GM06990 (cell line): Measurements from ENCODE around the gene MGLL.
A peak's percentile ranks its signal among the peaks of the same experiment; 100 is the strongest.

ENCODE experiments used
- DNase-seq: peaks from one replicate; pipeline ENCODE4 v3.0.0-alpha.2; 2011; ENCODE audit not compliant: insufficient read length; ENCODE audit errors: extremely low read depth
- H3K27me3 ChIP-seq: replicated peaks from 2 replicates; pipeline ENCODE4 v1.6.0; 2011; ENCODE audit warnings: low read length; ENCODE audit not compliant: control insufficient read depth, insufficient read depth
- H3K36me3 ChIP-seq: 2 replicates; pipeline ENCODE4 v1.5.1; 2011; ENCODE audit warnings: low read length; ENCODE audit not compliant: control insufficient read depth, insufficient read depth
- H3K4me3 ChIP-seq: replicated peaks from 2 replicates; pipeline ENCODE4 v1.5.1; 2011; ENCODE audit warnings: low read depth, mild to moderate bottlenecking, control low read depth, low read length
- TF ChIP-seq, protein P1 (sequence below): IDR thresholded peaks from 2 replicates; pipeline ENCODE4 v1.5.1; 2011; ENCODE audit warnings: low read length, control low read depth, mild to moderate bottlenecking, inconsistent platforms; ENCODE audit not compliant: insufficient read depth, poor library complexity, severe bottlenecking

The MGLL gene

DNA sequence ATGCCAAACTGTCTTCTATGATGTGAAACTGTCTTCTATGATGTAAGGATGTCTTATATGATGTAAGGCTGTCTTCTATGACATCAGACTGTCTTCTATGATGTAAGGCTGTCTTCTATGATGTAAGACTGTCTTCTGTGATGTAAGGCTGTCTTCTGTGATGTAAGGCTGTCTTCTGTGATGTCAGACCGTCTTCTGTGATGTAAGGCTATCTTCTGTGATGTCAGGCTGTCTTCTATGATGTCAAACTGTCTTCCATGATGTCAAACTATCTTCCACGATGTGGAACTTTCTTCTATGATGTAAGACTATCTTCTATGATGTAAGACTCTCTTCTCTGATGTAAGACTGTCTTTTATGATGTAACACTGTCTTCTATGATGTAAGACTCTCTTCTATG, 27.9 kb downstream of the MGLL start:
- H3K27me3 ChIP-seq = no peaks in the 10 kb centered on the region
- TF ChIP-seq, protein P1, sequence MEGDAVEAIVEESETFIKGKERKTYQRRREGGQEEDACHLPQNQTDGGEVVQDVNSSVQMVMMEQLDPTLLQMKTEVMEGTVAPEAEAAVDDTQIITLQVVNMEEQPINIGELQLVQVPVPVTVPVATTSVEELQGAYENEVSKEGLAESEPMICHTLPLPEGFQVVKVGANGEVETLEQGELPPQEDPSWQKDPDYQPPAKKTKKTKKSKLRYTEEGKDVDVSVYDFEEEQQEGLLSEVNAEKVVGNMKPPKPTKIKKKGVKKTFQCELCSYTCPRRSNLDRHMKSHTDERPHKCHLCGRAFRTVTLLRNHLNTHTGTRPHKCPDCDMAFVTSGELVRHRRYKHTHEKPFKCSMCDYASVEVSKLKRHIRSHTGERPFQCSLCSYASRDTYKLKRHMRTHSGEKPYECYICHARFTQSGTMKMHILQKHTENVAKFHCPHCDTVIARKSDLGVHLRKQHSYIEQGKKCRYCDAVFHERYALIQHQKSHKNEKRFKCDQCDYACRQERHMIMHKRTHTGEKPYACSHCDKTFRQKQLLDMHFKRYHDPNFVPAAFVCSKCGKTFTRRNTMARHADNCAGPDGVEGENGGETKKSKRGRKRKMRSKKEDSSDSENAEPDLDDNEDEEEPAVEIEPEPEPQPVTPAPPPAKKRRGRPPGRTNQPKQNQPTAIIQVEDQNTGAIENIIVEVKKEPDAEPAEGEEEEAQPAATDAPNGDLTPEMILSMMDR = no peak
- H3K4me3 ChIP-seq = no peak overlapping the region
- no peak for DNase-seq
- peaks cover 12% of the 10 kb centered on the region for H3K36me3 ChIP-seq

DNA sequence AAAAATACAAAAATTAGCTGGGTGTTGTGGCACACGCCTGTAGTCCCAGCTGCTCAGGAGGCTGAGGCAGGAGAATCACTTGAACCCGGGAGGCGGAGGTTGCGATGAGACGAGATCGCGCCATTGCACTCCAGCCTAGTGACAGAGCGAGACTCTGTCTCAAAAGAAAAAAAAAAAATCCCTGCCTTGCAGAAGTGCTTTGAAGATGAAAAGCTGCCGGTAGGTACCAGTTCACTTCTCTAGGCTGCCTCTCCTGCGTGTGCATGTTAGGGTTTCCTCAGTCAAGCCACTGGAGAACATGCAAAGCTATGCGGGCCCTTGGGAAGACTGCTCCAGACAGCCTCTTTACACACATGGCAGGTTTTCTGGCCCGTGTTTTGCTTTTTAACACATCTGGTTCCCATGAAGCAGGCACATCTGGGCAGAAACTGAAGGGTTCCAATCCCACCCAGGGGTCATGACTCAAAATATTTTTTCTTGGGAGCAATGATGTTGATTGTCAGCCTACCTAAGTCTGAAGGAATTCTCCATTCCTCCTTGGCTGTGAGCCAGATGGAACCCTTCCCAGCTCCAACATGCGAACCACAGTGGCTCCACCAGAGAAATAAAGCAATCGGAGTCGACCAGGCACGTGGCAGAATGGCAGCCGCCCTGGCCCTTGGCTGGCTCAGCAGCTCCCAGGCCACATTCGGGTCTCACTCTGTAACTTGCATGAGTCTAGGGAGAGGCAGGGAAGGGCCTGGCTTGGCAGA, 29.6 kb downstream of the MGLL start:
- Histone ChIP-seq H3K36me3 (peaks cover 13% of the 10 kb centered on the region), H3K4me3 (no peak overlapping the region), H3K27me3 (no peaks in the 10 kb centered on the region)
- TF ChIP-seq, protein P1 = no peak
- DNase-seq = no peak

DNA sequence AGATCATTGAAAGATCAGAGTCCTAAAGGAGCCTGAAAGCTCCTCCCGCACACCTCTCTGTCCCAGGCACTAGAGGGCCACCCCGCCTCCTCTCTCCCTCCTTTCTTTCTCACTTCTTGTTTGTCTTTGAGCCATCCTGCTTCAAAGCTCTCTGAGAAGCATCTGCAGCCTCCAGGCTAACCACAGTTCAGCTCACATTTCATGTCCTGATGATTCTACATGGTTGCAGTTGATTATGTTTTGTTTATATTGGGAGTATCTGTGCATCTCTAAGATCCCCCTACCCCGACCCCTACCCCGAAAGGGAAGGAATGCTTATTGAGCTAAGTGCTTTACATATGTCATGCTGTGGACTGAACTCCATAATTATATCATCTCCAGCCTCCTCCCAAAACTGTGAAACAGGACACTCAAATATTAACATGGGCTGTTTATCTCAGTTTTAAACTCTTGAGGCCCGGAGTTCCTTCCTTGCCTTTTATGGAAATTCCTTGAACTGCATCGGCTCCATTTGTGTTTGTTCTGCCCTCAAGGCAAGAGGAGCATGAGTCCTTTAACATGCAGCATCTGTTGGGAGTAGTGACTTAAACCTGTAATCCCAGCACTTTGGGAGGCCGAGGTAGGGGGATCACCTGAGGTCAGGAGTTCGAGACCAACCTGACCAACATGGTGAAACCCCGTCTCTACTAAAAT, 30.9 kb downstream of the MGLL start:
- Histone ChIP-seq H3K36me3 (peaks cover 18% of the 10 kb centered on the region), H3K27me3 (no peaks in the 10 kb centered on the region), H3K4me3 (no peak overlapping the region)
- no peak for DNase-seq
- TF ChIP-seq, protein P1 = peak; percentile 63

DNA sequence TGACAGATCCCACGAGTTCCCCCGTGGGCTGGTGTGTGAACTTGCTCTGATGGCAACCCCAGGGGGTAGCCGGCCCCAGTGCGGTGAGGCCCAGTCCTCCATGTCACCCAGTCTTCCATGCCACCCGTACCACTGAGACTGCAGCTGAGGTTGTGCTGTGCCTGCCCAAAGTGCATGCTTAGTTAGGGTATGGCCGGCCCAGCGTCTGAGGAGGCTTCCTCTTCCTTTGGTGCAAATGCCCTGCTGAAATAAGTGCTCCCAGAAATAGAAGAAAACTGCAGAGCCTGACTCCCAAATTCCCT, 31.5 kb downstream of the MGLL start:
- H3K27me3 ChIP-seq = no peaks in the 10 kb centered on the region
- no peak overlapping the region for H3K4me3 ChIP-seq
- H3K36me3 ChIP-seq = peaks cover 18% of the 10 kb centered on the region

DNA sequence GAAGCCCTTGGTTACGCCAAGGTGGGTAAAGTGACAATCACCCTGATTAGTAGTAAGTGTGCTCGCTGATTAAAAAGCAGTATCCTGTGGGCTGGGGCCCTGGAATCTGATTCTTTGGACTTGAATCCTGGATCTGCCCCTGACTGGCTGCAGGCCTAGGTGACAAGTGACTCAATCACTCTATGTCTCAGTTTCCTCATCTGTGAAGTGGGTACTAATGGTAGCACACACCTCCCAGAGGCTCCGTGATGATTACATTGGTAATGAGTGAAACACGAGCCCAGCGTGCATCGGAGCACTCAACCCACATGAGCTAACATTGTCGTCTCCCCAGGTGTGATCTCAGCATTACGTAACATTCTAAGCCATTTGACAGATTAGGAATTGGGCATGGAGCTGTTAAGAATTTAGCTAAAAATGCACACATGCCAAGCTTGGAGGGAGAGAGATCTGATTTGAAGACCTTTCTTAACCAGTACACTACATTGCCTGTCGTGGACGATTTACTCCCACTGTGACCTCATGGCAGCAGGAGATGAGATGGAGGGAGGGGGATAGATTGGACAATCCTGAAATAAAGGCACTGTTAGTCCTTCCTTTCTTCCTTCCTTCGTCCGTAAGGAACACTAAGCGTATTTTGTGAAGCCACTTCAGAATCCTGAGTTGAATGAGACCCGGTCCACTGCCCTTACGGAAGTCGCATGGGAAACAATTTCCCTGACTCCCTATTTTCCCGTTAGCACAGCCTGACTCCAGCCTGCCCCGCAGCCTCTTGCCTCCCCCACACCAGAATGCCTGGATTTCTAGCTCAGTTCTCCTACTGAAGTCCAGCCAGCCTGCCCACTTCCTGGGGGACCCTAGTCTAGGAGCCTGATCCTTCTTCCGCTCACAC, 32.1 kb downstream of the MGLL start:
- no peak for DNase-seq
- peaks cover 19% of the 10 kb centered on the region for H3K36me3 ChIP-seq
- TF ChIP-seq, protein P1 = no peak
- no peak overlapping the region for H3K4me3 ChIP-seq
- H3K27me3 ChIP-seq = no peaks in the 10 kb centered on the region

More for the DNA sequence above, 31.5 kb downstream of the MGLL start:
- DNase-seq = no peak
- TF ChIP-seq, protein P1 = no peak
